GM21723 (cell line): Measurements from ENCODE around the gene TICRR.
"Not testable (repeated sequence)": the region's sequence is repeated elsewhere in the genome, so short reads cannot be mapped to it uniquely, and the experiment has no call there.

Experiments
- ATAC-seq: cut with Tn5 transposase; IDR thresholded peaks from one replicate; pipeline ENCODE4 v1.9.1; 2021; ENCODE audit warnings: mild to moderate bottlenecking, moderate library complexity; ENCODE audit not compliant: unreplicated experiment

Gene TICRR

GRCh38 chr15:89559769-89560264 is 15.5 kb upstream of the TICRR start:
- no peak for ATAC-seq

GRCh38 chr15:89566181-89566580 is 9.1 kb upstream of the TICRR start:
- ATAC-seq = no peak

GRCh38 chr15:89566621-89567294 is 8.5 kb upstream of the TICRR start:
- ATAC-seq = no peak

GRCh38 chr15:89569090-89569745 is 6.1 kb upstream of the TICRR start:
- ATAC-seq = no peak

GRCh38 chr15:89575656-89576416 is 567 bp downstream of the TICRR start:
- peak; percentile 28 for ATAC-seq

GRCh38 chr15:89576417-89576773 is 1.1 kb downstream of the TICRR start:
- no peak for ATAC-seq

- no peak for ATAC-seq
Observed at GRCh38 chr15:89577776-89578115, 2.5 kb downstream of the TICRR start.

- ATAC-seq = no peak
Observed at GRCh38 chr15:89578146-89578545, 2.9 kb downstream of the TICRR start.

GRCh38 chr15:89580747-89581146 is 5.5 kb downstream of the TICRR start:
- not testable (repeated sequence) for ATAC-seq

GRCh38 chr15:89586651-89587050 is 11.4 kb downstream of the TICRR start:
- no peak for ATAC-seq

GRCh38 chr15:89587955-89588354 is 12.7 kb downstream of the TICRR start:
- no peak for ATAC-seq

GRCh38 chr15:89591834-89592233 is 16.6 kb downstream of the TICRR start:
- ATAC-seq = no peak

GRCh38 chr15:89593018-89593417 is 17.7 kb downstream of the TICRR start:
- ATAC-seq = no peak

GRCh38 chr15:89599021-89599420 is 23.8 kb downstream of the TICRR start:
- ATAC-seq = no peak

- ATAC-seq = no peak
Observed at GRCh38 chr15:89611317-89611716, 36.0 kb downstream of the TICRR start.

- no peak for ATAC-seq
Observed at GRCh38 chr15:89613031-89613430, 37.8 kb downstream of the TICRR start.

GRCh38 chr15:89614164-89614563 is 38.9 kb downstream of the TICRR start:
- ATAC-seq = no peak

GRCh38 chr15:89615135-89615534 is 39.9 kb downstream of the TICRR start:
- no peak for ATAC-seq

- ATAC-seq = no peak
Observed at GRCh38 chr15:89616228-89616627, 41.0 kb downstream of the TICRR start.

- ATAC-seq = no peak
Observed at GRCh38 chr15:89621547-89621946, 46.3 kb downstream of the TICRR start.

GRCh38 chr15:89623165-89623564 is 47.9 kb downstream of the TICRR start:
- ATAC-seq = no peak

GRCh38 chr15:89625716-89626115 is 50.4 kb downstream of the TICRR start:
- no peak for ATAC-seq
